Skeletal muscle cell (primary cell): ENCODE results near the gene AGFG2.
"Not testable (repeated sequence)": the region's sequence is repeated elsewhere in the genome, so short reads cannot be mapped to it uniquely, and the experiment has no call there.

Experiments used
- DNase-seq: peaks from one replicate; pipeline ENCODE4 v3.0.0-alpha.2; 2010; ENCODE audit warnings: low read depth
- H3K4me3 ChIP-seq: 2 replicates; pipeline ENCODE4 v1.5.1; 2011; ENCODE audit warnings: low read depth, mild to moderate bottlenecking, control low read depth, low read length, moderate library complexity

The AGFG2 gene

GRCh38 chr7:100546926-100547800 is 8.2 kb downstream of the AGFG2 start:
- no peak overlapping the region for H3K4me3 ChIP-seq
- no peak for DNase-seq

GRCh38 chr7:100547872-100548271 is 8.9 kb downstream of the AGFG2 start:
- no peak overlapping the region for H3K4me3 ChIP-seq
- DNase-seq, result no peak

- not testable (repeated sequence) for H3K4me3 ChIP-seq, DNase-seq
These were observed 9.4 kb downstream of the AGFG2 start for GRCh38 chr7:100548446-100548845.

- H3K4me3 ChIP-seq, result no peak overlapping the region
- DNase-seq, result no peak
These were observed 13.5 kb downstream of the AGFG2 start for GRCh38 chr7:100552532-100552931.

- no peak for DNase-seq
- H3K4me3 ChIP-seq, result no peak overlapping the region
These were observed 14.0 kb downstream of the AGFG2 start for GRCh38 chr7:100553032-100553431.

- DNase-seq, result no peak
- no peak overlapping the region for H3K4me3 ChIP-seq
These were observed 16.7 kb downstream of the AGFG2 start for GRCh38 chr7:100555701-100556100.

- DNase-seq, result no peak
- no peak overlapping the region for H3K4me3 ChIP-seq
These were observed 17.5 kb downstream of the AGFG2 start for GRCh38 chr7:100556541-100556940.

- no peak overlapping the region for H3K4me3 ChIP-seq
- no peak for DNase-seq
These were observed 20.1 kb downstream of the AGFG2 start for GRCh38 chr7:100559127-100559526.

- no peak for DNase-seq
- H3K4me3 ChIP-seq, result no peak overlapping the region
These were observed 22.6 kb downstream of the AGFG2 start for GRCh38 chr7:100561491-100562194.

- H3K4me3 ChIP-seq, result no peak overlapping the region
- no peak for DNase-seq
These were observed 23.4 kb downstream of the AGFG2 start for GRCh38 chr7:100562195-100563099.

- DNase-seq, result no peak
- no peak overlapping the region for H3K4me3 ChIP-seq
These were observed 24.1 kb downstream of the AGFG2 start for GRCh38 chr7:100563100-100563564.

- no peak overlapping the region for H3K4me3 ChIP-seq
- no peak for DNase-seq
These were observed 24.9 kb downstream of the AGFG2 start for GRCh38 chr7:100563809-100564400.

- H3K4me3 ChIP-seq, DNase-seq: not testable (repeated sequence)
These were observed 25.4 kb downstream of the AGFG2 start for GRCh38 chr7:100564405-100564804.

- no peak for DNase-seq
- no peak overlapping the region for H3K4me3 ChIP-seq
These were observed 26.1 kb downstream of the AGFG2 start for GRCh38 chr7:100565133-100565571.

- no peak for DNase-seq
- no peak overlapping the region for H3K4me3 ChIP-seq
These were observed 27.1 kb downstream of the AGFG2 start for GRCh38 chr7:100566018-100566531.

- DNase-seq, result no peak
- no peak overlapping the region for H3K4me3 ChIP-seq
These were observed 28.2 kb downstream of the AGFG2 start for GRCh38 chr7:100567031-100567730.

- H3K4me3 ChIP-seq, result no peak overlapping the region
- no peak for DNase-seq
These were observed 28.8 kb downstream of the AGFG2 start for GRCh38 chr7:100567751-100568175.

GRCh38 chr7:100568176-100568895 is 29.3 kb downstream of the AGFG2 start:
- no peak for DNase-seq
- no peak overlapping the region for H3K4me3 ChIP-seq
